Measurements from ENCODE around the gene SUSD1.

SUSD1 gene

DNA sequence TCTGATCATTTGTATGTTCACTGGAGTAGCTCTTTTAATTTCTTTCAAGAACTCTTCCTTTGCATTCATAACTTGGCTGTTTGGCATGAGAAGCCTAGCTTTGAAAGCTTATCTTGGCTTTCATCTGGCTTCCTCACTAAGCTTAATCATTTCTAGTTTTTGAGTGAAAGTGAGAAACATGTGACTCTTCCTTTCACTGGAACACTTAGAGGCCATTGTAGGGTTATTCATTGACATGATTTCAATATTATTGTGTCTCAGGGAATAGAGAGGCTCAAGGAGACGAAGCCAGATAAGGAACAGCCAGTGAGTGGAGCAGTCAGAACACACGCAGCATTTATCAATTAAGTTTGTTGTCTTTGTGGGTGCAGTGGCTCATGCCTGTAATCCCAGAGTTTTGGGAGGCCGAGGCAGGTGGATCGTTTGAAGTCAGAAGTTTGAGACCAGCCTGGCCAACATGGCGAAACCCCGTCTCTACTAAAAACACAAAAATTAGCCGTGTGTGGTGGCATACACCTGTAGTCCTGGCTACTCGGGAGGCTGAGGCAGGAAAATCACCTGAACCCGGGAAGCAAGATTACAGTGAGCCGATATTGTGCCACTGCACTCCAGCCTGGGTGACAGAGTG is 180.2 kb downstream of the SUSD1 start:
- DNase-seq (ENCODE audit: extremely low spot score): no peak
- CTCF ChIA-PET: interaction anchor here (0.9 to 2.1 kb wide), 18 partner anchors 7 to 236 kb away, joined by 3 to 7 read pairs (median 4); no protein-coding TSS in a partner anchor
- TF ChIP-seq, protein P1, sequence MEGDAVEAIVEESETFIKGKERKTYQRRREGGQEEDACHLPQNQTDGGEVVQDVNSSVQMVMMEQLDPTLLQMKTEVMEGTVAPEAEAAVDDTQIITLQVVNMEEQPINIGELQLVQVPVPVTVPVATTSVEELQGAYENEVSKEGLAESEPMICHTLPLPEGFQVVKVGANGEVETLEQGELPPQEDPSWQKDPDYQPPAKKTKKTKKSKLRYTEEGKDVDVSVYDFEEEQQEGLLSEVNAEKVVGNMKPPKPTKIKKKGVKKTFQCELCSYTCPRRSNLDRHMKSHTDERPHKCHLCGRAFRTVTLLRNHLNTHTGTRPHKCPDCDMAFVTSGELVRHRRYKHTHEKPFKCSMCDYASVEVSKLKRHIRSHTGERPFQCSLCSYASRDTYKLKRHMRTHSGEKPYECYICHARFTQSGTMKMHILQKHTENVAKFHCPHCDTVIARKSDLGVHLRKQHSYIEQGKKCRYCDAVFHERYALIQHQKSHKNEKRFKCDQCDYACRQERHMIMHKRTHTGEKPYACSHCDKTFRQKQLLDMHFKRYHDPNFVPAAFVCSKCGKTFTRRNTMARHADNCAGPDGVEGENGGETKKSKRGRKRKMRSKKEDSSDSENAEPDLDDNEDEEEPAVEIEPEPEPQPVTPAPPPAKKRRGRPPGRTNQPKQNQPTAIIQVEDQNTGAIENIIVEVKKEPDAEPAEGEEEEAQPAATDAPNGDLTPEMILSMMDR (IDR thresholded peaks at IDR 0.05; ENCODE audit: control extremely low read depth, extremely low read depth, low read depth, missing control alignments): no peak
- POLR2A ChIA-PET: interaction anchor here (0.7 to 1.2 kb wide), 5 partner anchors 12 to 75 kb away, joined by 3 to 4 read pairs (median 3); no protein-coding TSS in a partner anchor

DNA sequence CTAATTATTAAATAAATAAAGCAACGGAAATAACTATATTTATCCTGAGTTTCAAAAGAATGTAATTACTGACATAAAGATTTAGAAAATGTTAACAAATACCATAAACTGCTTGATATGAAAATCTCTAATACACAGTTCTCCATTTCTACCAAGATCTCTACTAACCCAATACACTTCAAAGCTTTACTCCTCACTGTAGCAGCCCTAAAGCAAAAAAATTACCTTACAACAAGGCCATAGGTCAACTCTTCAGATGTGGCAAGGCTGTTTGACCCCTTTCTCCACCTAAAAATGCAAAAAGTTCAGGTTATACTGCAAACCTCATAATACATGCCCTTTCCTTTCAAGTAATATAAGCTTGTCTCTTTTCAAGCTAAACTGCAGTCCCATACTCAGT is 181.8 kb downstream of the SUSD1 start:
- ChIA-PET CTCF (interaction anchor here (0.9 to 3.8 kb wide), 11 partner anchors 14 to 81 kb away, joined by 3 to 11 read pairs (median 4); no protein-coding TSS in a partner anchor), POLR2A (no interaction called here)
- TF ChIP-seq, protein P1 (IDR thresholded peaks at IDR 0.05; ENCODE audit: control extremely low read depth, extremely low read depth, low read depth, missing control alignments): no peak
- no peak for DNase-seq (ENCODE audit: extremely low spot score)

DNA sequence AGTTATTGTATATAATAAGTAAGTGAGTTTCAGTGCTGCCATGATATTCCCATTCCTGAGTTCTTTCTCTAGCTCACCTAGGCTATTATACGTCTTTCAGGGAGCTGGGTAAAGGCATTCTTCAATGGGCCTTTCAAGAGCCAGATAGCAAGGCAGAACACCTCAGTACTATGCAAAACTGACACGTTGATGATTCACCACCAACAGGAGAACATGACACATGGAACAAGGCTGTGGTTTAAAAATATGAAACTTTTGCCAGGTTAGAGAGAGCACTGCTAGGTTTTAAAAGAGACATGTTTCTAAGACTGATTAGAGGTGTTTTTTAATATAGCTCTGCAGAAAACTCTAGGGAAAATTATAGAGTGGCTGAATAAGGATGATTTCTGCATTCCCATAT is 182.6 kb downstream of the SUSD1 start:
- ChIA-PET POLR2A (interaction anchor here (0.5 kb wide), 1 partner anchor 88 kb away, joined by 6 read pairs; no protein-coding TSS in a partner anchor), CTCF (interaction anchor here (0.9 to 3.8 kb wide), 7 partner anchors 16 to 82 kb away, joined by 3 to 11 read pairs (median 4); no protein-coding TSS in a partner anchor)
- peak; percentile 69 for DNase-seq (ENCODE audit: extremely low spot score)
- TF ChIP-seq, protein P1 (IDR thresholded peaks at IDR 0.05; ENCODE audit: control extremely low read depth, extremely low read depth, low read depth, missing control alignments): no peak

DNA sequence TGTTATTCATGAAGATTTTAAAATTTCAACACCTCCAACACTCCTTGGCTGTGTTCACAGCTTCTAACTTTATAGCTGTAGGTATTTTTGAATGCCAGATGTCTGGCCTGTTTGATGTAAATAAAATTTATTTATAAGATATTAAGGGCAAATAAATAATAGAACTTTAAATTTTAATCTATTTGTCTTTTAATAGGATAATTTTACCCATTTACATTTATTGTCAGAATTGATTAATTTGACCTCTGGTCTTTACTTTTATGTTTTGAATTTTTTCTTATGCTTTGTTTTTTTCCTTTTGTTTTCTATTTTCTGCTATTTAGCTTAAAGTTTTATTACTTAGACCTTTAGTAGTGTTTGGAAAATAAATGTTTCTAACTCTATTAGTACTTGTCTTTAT is 183.9 kb downstream of the SUSD1 start:
- TF ChIP-seq, protein P1 (IDR thresholded peaks at IDR 0.05; ENCODE audit: control extremely low read depth, extremely low read depth, low read depth, missing control alignments): no peak
- ChIA-PET POLR2A (interaction anchor here (1.0 kb wide), 2 partner anchors 14 to 38 kb away, joined by 3 to 5 read pairs; no protein-coding TSS in a partner anchor), CTCF (interaction anchor here (1.0 to 3.8 kb wide), 4 partner anchors 14 to 81 kb away, joined by 3 to 11 read pairs (median 3); no protein-coding TSS in a partner anchor)
- no peak for DNase-seq (ENCODE audit: extremely low spot score)
